ENCODE data around the gene AP2A2. TPM values are rescaled to one million over a fixed set of nuclear protein-coding genes. Genes with fewer than 3 reads are reported as not detected.

AP2A2 gene
- total RNA-seq, 1 donor from 2014 or later: 92.0 TPM

GRCh38 chr11:980438-981357 is 55.0 kb downstream of the AP2A2 start:
- intact Hi-C loops (cut with DNase I): no loop called here
- TF ChIP-seq CTCF (IDR thresholded peaks at IDR 0.05): no peak
- H3K27me3 ChIP-seq: no peaks in the 10 kb centered on the region
- peaks cover 82% of the 10 kb centered on the region for H3K36me3 ChIP-seq
- DNase-seq (no peak), ATAC-seq (peak; percentile 70)
- no peaks in the 10 kb centered on the region for H3K9me3 ChIP-seq
- H3K27ac ChIP-seq: peak overlapping the region; percentile 6
- no peak overlapping the region for H3K4me3 ChIP-seq
- no peaks in the 10 kb centered on the region for H3K4me1 ChIP-seq

- Histone ChIP-seq H3K4me3 (no peak overlapping the region), H3K27ac (no peak overlapping the region), H3K9me3 (no peaks in the 10 kb centered on the region), H3K27me3 (no peaks in the 10 kb centered on the region), H3K4me1 (peaks cover 6% of the 10 kb centered on the region), H3K36me3 (peaks cover 89% of the 10 kb centered on the region)
- no peak for TF ChIP-seq CTCF (IDR thresholded peaks at IDR 0.05)
- no peak for ATAC-seq
- no peak for DNase-seq
- intact Hi-C loops (cut with DNase I): no loop called here
Measured at GRCh38 chr11:981764-982163, 56.1 kb downstream of the AP2A2 start.

DNA sequence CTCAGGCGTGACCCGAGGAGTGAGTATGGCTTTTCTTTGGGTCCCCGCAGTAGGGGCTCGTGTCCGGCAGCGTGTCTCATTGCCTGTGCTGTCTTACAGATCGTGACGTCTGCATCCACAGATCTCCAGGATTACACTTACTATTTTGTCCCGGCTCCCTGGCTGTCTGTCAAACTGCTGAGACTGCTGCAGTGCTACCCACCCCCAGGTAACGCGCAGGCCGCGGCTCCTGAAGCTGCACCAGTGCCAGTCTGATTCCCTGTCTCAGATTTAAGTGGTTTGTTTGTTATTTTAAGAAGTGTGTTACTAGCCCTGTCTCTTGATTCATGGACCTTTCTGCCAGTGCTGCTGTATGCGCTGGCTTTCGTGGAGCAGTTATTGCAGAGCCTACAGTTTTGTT is 58.9 kb downstream of the AP2A2 start:
- Histone ChIP-seq H3K36me3 (peaks cover 87% of the 10 kb centered on the region), H3K9me3 (no peaks in the 10 kb centered on the region), H3K4me3 (no peak overlapping the region), H3K4me1 (peaks cover 6% of the 10 kb centered on the region), H3K27ac (no peak overlapping the region), H3K27me3 (no peaks in the 10 kb centered on the region)
- ATAC-seq: no peak
- no peak for TF ChIP-seq CTCF (IDR thresholded peaks at IDR 0.05)
- intact Hi-C loops (cut with DNase I): no loop called here
- DNase-seq: no peak

GRCh38 chr11:985406-985805 is 59.7 kb downstream of the AP2A2 start:
- TF ChIP-seq CTCF (IDR thresholded peaks at IDR 0.05): no peak
- peaks cover 90% of the 10 kb centered on the region for H3K36me3 ChIP-seq
- H3K27me3 ChIP-seq: no peaks in the 10 kb centered on the region
- H3K4me3 ChIP-seq: no peak overlapping the region
- DNase-seq (peak; percentile 79), ATAC-seq (peak; percentile 74)
- H3K4me1 ChIP-seq: peaks cover 6% of the 10 kb centered on the region
- H3K27ac ChIP-seq: no peak overlapping the region
- no peaks in the 10 kb centered on the region for H3K9me3 ChIP-seq
- intact Hi-C loops (cut with DNase I): no loop called here

GRCh38 chr11:985848-986247 is 60.2 kb downstream of the AP2A2 start:
- no peak for ATAC-seq
- Histone ChIP-seq H3K4me1 (peaks cover 6% of the 10 kb centered on the region), H3K27me3 (no peaks in the 10 kb centered on the region), H3K36me3 (peaks cover 88% of the 10 kb centered on the region), H3K4me3 (no peak overlapping the region), H3K9me3 (no peaks in the 10 kb centered on the region), H3K27ac (no peak overlapping the region)
- intact Hi-C loops (cut with DNase I): no loop called here
- TF ChIP-seq CTCF (IDR thresholded peaks at IDR 0.05): no peak
- DNase-seq: no peak
